ENCODE measurements around the gene C2CD2. TPM values are rescaled to one million over a fixed set of nuclear protein-coding genes. Genes with fewer than 3 reads are reported as not detected.
A peak's percentile ranks its signal among the peaks of the same experiment; 100 is the strongest.

C2CD2 gene
- total and polyA plus RNA-seq, 10 of the 15 experiments (the other 5 are each of a cell fraction or from before 2014, with no cell fraction given): 2.2 to 30.9 (median 9.9) TPM

GRCh38 chr21:41953831-41954653 lies at the start of gene C2CD2 (continued):
- TF ChIP-seq ZBTB11 (CRISPR knock-in tag; IDR thresholded peaks at IDR 0.05): no peak
- peak; percentile 56 for TF ChIP-seq POLR2A (IDR thresholded peaks at IDR 0.05; ENCODE audit: low read depth, low read length)
- no peak for TF ChIP-seq SUPT20H (IDR thresholded peaks at IDR 0.05; ENCODE audit: borderline replicate concordance, control insufficient read depth, low read depth, low read length)
- peak; percentile 96 for TF ChIP-seq ZNF687 (IDR thresholded peaks at IDR 0.05)
- no peak for TF ChIP-seq PML (IDR thresholded peaks at IDR 0.05; ENCODE audit: low read length)
- no peak for TF ChIP-seq TCF3 (IDR thresholded peaks at IDR 0.05; ENCODE audit: borderline replicate concordance, insufficient read depth, low read depth, low read length)
- TF ChIP-seq CEBPB (IDR thresholded peaks at IDR 0.05; ENCODE audit: borderline replicate concordance in 1 of 2, low read depth in 2 of 2, low read length in 2 of 2): no peak
- TF ChIP-seq FOXM1 (IDR thresholded peaks at IDR 0.05; ENCODE audit: low read depth, low read length): no peak
- TF ChIP-seq MYB (IDR thresholded peaks at IDR 0.05; ENCODE audit: borderline replicate concordance, low read depth, low read length): no peak
- TF ChIP-seq POU2F2 (IDR thresholded peaks at IDR 0.05; ENCODE audit: borderline replicate concordance, low read depth, low read length): no peak
- no peak for TF ChIP-seq HSF1 (IDR thresholded peaks at IDR 0.05; ENCODE audit: low read depth, low read length)
- no peak for TF ChIP-seq ELK1 (IDR thresholded peaks at IDR 0.05; ENCODE audit: low read depth, low read length)
- no peak for TF ChIP-seq SPI1 (IDR thresholded peaks at IDR 0.05; ENCODE audit: borderline replicate concordance, insufficient read depth, low read depth, low read length)
- no peak for TF ChIP-seq ZNF384 (IDR thresholded peaks at IDR 0.05; ENCODE audit: borderline replicate concordance, low read depth, low read length)
- TF ChIP-seq JUNB (IDR thresholded peaks at IDR 0.05): no peak
- no peak for TF ChIP-seq BCL3 (IDR thresholded peaks at IDR 0.05; ENCODE audit: borderline replicate concordance, insufficient read depth, low read depth, low read length, poor library complexity, severe bottlenecking)
- no peak for TF ChIP-seq YBX1 (IDR thresholded peaks at IDR 0.05)

Data from GM12878 (cell line).